Fibroblast of skin of right quadriceps (primary cell): ENCODE measurements around the gene CLEC2A.
"Not testable (repeated sequence)": the region's sequence is repeated elsewhere in the genome, so short reads cannot be mapped to it uniquely, and the experiment has no call there.

ENCODE experiments used
- DNase-seq: peaks from one replicate; pipeline ENCODE4 v3.0.0-alpha.2; 2013

Gene CLEC2A

DNA sequence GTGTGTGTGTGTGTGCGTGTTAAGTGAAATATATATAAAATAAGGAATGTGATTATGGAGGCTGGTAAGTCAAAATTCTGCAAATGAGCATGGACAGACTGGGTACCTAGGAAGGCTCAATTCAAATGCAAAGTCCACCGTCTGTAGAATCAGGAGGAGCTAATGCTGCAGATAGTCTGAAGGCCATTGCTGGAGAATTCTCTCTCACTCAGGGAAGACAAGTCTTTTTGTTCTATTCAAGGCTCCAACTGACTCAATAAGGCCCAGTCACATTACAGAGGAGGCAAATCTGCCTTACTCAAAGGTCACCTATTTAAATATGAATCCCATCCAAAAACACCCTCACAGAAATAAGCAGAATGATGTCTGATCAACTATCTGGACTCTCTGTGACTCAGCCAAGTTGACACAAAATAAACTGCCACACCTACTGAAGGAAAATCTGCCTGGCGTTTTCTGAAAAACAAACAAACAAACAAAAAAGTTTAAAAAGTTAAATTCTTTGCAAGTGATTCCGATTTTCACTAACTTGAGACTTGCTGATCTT, 51.6 kb downstream of the CLEC2A start:
- no peak for DNase-seq

DNA sequence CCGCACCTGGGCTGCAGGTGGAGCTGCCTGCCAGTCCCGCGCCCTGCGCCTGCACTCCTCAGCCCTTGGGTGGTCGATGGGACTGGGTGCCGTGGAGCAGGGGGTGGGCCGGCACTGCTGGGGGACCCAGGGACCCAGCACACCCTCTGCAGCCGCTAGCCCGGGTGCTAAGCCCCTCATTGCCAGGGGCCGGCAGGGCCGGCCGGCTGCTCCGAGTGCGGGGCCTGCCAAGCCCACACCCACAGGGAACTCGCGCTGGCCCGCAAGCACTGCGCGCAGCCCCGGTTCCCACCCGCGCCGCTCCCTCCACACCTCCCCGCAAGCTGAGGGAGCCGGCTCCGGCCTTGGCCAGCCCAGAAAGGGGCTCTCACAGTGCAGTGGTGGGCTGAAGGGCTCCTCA, 56.0 kb downstream of the CLEC2A start:
- DNase-seq, result not testable (repeated sequence)

DNA sequence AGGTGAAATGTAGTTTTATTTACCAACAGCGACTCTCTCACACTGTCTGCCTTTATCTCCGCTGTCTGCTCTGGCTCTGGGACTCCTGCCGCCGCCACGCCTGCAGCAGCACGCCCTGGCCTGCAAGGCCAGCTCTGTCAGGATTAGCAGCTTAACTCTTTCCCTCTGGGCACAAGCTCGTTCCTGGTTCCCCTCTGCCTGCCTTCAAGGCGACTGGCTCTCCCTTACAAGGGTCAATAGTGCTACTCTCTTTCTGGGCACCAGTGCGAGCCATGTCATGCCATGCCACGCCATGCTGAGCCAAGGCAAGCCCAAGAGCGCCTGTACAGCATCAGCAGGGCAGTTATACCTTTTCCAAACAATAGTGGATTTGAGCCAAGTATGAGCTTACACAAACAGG, 59.4 kb downstream of the CLEC2A start:
- no peak for DNase-seq

DNA sequence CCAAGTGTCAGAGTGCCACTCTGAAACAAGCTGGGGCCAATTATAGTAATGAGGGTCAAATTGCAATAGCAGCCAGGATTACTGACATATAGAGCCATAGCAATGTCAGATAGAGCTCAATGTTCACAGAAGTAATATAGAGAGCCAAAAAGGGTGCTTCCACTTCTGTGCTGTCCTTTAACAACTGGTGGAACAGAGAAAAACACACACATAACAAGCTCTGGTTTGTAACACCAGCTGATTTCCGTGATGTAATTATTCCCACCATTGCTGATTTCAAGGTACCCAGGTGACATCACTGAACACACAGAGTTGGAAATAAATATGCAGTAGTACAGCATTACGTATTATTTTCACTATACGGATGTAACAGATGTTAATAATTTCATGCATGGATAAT, 60.0 kb downstream of the CLEC2A start:
- DNase-seq, result no peak

DNA sequence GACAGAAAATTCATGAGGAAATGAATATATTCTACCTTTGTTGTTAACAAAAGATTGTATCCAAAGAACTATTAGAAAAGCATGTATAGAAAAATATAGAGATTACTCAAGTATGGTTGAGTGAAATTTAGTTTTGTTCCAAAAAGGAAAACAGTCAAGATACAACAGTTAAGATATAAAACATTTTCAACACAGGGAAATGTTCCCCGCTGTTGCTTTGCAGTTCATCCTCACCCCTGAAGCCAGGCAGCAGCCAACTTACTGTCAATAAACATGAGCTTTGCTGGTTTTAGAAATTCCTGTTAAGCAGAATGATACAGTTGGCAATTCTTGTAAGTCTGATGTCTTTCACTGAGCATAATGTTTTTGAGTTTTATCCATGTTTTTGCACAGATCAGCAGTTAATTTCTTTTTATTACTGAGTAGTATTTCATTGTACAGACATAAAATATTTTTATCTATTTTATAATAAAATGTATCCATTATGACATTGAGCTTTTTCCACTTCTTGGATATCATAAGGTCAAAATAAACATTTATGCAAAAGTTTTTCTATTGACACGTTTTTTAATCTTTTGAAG, 61.8 kb downstream of the CLEC2A start:
- peak; percentile 1 for DNase-seq

DNA sequence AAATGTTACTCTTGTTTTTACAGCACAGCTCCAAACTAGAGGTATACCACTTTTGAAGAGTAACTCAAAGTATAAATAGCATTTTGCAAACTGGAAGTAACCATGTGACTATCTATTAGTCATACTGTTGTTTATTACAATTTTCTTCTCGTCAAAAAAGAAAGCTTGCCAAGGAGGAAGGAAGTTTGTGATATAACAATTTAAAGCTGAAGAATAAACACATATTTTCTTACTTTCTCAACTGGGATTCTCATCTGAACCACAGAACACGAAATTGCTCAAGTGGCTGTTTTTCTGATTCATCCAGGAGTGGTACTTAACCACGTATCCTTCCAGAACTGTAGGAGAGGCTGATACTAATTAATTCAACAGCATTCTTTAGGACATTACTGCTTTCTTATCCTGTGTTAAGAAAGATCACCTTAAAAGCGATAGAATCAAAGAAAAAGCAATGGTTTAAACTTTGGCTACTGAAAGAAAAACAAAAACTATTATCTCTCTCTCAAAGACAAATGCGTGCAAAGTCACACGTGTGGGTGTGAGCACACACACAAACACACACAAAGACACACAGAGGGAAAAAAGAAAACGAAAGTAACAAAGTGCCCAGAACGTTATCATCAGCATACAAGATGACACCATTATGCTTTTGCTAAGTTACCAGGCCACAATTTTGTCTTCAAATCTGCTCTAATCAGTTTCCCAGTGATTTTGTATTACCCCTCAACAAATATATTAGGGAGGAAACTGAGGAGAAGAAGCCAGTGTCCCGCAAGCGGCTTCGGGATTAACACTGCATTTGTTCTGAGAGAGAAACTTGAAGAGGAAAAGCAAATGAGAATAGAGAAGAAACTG, 62.6 kb downstream of the CLEC2A start, which contains the start of gene CLEC2B:
Gene CLEC2B (minus strand): TSS at position 48 of the 855 bp plus-strand sequence.
- peak; percentile 86 for DNase-seq

DNA sequence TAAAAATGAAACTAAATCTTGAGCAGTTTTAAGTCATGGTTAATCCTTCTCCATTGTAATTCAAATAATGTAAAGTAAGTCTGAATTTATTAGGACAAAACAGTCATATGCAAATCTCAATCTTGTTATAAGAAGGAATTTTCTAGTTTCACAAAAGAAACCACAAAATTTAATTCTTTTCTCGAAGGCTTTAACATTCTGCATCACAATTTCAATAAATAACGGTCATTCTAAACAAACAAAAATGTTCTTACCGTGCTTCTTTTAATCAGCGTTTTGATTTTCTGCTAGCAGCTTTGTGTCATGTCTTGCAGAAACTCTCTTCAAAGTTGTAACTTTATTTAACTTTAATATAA, 63.2 kb downstream of the CLEC2A start:
- DNase-seq, result no peak

DNA sequence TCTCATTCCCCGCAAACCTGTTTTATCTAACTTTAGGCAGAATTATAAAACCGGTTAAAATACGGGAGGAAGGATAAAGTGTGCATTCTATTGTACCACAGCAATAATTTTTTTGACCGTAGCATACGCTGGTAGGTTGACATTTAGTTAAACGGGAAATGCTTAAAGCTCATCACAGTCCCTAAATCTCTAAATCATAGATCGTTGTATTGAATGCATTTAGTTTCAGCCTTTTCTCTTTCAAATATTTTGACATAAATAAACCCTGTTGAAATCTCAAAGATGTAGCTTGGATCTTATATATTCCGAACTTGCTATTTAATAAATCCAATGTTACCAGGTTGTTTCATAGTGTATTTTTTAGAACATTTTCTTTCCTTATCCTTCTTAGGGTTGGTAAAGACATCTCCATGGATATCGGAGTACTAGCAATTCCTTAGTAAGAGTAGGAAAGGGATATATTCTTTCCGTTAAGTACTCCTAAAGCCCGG, 63.8 kb downstream of the CLEC2A start:
- DNase-seq, result no peak

DNA sequence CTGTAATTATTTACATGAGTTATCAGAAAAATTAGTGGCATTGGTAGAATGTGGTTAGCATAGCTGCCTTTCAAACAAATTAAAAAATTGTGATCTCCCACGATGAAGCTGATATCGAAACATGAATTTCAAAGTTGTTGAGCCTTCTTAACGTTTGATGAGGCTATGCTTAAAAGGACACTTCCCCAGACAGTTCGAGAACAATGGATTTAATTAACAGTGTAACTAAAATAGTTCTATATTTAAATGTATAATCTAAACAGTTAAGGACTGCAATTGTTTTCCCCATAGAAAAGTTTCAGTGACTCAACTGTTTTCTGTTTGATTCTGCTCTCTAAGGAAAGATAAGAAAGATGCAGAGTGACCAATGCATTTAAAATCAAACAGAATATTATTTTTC, 64.6 kb downstream of the CLEC2A start:
- no peak for DNase-seq

DNA sequence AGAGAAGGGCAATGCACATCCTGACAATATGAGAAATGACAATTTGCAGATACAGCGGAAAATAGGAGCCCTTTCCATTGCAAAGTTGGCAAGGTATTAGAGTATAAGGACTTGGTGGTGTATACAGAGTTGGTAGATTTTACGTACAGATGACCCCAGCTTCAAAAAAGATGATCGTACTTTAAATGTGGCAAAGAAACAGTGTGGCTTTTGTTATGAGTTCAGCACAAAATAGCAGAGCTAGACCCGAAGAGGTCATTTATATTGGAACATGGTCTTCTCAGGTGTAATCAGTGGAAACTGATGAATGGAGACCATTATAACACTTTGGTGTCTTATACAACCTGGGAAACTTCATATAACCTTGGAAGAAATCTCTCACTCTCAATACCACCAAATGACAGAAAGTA, 65.3 kb downstream of the CLEC2A start:
- no peak for DNase-seq

DNA sequence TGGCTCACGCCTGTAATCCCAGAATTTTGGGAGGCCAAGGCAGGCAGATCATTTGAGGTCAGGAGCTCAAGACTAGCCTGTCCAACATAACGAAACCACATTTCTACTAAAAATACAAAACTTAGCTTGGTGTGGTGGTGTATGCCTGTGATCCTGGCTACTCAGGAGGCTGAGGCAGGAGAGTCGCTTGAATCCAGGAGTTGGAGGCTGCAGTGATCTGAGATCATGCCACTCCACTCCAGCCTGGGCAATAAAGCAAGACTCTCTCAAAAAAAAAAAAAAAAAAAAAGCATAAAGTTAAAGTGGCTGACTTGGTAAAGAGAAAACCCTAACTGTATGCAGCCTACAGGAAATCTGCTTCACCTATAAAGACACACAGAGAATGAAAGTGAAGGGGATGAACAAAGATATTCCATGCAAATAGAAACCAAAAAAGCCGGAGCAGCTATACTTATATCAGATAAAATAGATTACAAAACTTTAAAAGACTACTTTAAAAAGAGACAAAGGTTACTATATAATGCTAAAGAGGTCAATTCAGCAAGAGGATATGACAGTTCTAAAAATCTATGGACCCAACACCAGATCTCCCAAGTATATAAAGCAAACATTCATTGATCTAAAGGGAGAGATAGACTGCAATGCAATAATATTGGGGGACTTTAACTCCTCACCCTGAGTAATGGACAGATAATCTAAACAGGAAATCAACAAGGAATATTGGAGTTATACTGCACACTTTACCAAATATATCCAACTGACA, 67.1 kb downstream of the CLEC2A start:
- DNase-seq, result no peak
